Measurements from ENCODE around the gene NAXD.

NAXD gene

GRCh38 chr13:110634558-110634957 lies 19.2 kb downstream of the NAXD start (continued):
- TF ChIP-seq CREB5 (CRISPR knock-in tag; IDR thresholded peaks at IDR 0.05; ENCODE audit: low read depth) (no peak), CSRNP3 (CRISPR knock-in tag; IDR thresholded peaks at IDR 0.05) (no peak)

- ATAC-seq: no peak
- no peak for TF ChIP-seq SNAI2 (CRISPR knock-in tag; IDR thresholded peaks at IDR 0.05)
- no peak for TF ChIP-seq ZNF70 (CRISPR knock-in tag; IDR thresholded peaks at IDR 0.05)
- TF ChIP-seq ZNF565 (CRISPR knock-in tag; conservative IDR thresholded peaks at IDR 0.05; ENCODE audit: low read depth): no peak
- no peak for TF ChIP-seq POU6F1 (CRISPR knock-in tag; IDR thresholded peaks at IDR 0.05; ENCODE audit: borderline replicate concordance, low read depth)
- TF ChIP-seq CSDC2 (CRISPR knock-in tag; IDR thresholded peaks at IDR 0.05): no peak
- TF ChIP-seq PPARA (CRISPR knock-in tag; IDR thresholded peaks at IDR 0.05; ENCODE audit: borderline replicate concordance): no peak
- no peak for TF ChIP-seq ZC3H10 (CRISPR knock-in tag; IDR thresholded peaks at IDR 0.05)
- no peak for TF ChIP-seq PATZ1 (CRISPR knock-in tag; IDR thresholded peaks at IDR 0.05; ENCODE audit: borderline replicate concordance)
- no peak for TF ChIP-seq ISL1 (CRISPR knock-in tag; IDR thresholded peaks at IDR 0.05)
- TF ChIP-seq TOX (CRISPR knock-in tag; IDR thresholded peaks at IDR 0.05; ENCODE audit: borderline replicate concordance): no peak
- no peak for TF ChIP-seq ZFP30 (CRISPR knock-in tag; IDR thresholded peaks at IDR 0.05)
- TF ChIP-seq OSR1 (CRISPR knock-in tag; IDR thresholded peaks at IDR 0.05): no peak
- no peak for TF ChIP-seq CREB5 (CRISPR knock-in tag; IDR thresholded peaks at IDR 0.05; ENCODE audit: low read depth)
- no peak for TF ChIP-seq ZFP3 (CRISPR knock-in tag; IDR thresholded peaks at IDR 0.05)
- no peak for TF ChIP-seq ESRRG (CRISPR knock-in tag; IDR thresholded peaks at IDR 0.05)
Measured at GRCh38 chr13:110635405-110636002, 20.2 kb downstream of the NAXD start.

GRCh38 chr13:110636053-110636475 lies 20.7 kb downstream of the NAXD start:
- no peak for TF ChIP-seq GLIS3 (CRISPR knock-in tag; IDR thresholded peaks at IDR 0.05)
- TF ChIP-seq ZNF70 (CRISPR knock-in tag; IDR thresholded peaks at IDR 0.05): no peak
- TF ChIP-seq PATZ1 (CRISPR knock-in tag; IDR thresholded peaks at IDR 0.05; ENCODE audit: borderline replicate concordance): no peak
- TF ChIP-seq CREB5 (CRISPR knock-in tag; IDR thresholded peaks at IDR 0.05; ENCODE audit: low read depth): no peak

More at GRCh38 chr13:110636053-110636475, 20.7 kb downstream of the NAXD start:
- ATAC-seq: no peak

All from SK-N-SH treated with all-trans-retinoic acid at 6 μM for 48 hours (cell line).